ENCODE measurements around the gene ARMC12. TPM values are rescaled to one million over a fixed set of nuclear protein-coding genes. Genes with fewer than 3 reads are reported as not detected.
A peak's percentile ranks its signal among the peaks of the same experiment; 100 is the strongest.

The ARMC12 gene
- total and polyA plus RNA-seq, 2 of the 13 experiments (the other 11 are each of a cell fraction or from before 2014, with no cell fraction given), result 1.3 TPM; not detected in 1

DNA sequence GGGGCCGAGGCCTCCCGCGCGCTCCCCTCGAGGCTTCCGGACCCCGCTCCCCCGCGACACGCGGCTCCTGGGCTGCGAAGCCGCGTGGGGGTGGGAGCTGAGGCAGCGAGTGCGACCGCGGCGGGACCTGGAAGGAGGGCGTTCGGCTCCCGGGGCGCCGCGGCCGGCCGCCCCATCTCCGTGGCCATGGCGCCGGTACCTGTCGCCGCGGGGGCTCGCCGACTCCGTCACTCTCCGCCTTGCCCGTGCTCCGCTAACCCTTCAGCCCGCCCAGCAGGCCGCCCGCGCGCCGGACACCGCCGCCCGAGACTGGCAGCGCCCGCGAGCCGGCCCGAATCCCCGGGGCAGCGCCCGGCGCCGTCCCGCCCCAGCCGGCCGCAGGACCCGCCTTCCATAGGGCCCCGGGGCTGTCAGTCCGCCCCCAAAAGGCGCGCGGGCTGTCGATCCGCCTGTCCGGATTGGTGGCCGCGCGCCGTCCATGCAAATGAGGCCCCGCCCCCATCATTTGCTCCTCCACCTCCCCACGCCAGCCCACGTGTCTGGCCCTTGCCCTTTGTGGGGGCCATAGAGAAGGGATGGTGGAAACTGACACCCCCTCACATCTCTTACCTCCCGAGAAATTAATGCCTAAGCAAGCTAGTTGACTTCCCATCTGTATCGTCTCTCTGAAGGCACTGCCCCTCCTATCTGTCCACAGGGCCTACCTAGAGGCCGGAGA, 48.1 kb upstream of the ARMC12 start, which contains the start of gene FKBP5:
Gene FKBP5, minus strand, starts transcription at position 311 of the 718 bp plus-strand sequence. CDS start 46,091 bp downstream, outside the sequence.
- under 1% methylated on average over 24 of the region's 80 CpGs for WGBS (ENCODE audit: low lambda C conversion rate)
- FAIRE-seq, result no peak
- H3K9ac ChIP-seq (ENCODE audit: insufficient read depth, low read depth, low read length), result peak within 1 kb of the TSS; percentile 90
- peak; percentile 95 for ATAC-seq
- H3K79me2 ChIP-seq (ENCODE audit: insufficient read depth, low read length), result peaks cover 40% of the 10 kb centered on the region
- peak within 1 kb of the TSS; percentile 87 for H3K4me2 ChIP-seq (ENCODE audit: low read depth, low read length)
- peaks cover 29% of the 10 kb centered on the region for H3K4me1 ChIP-seq (ENCODE audit: insufficient read depth, low read length)
- in situ Hi-C loops (cut with HindIII; ENCODE audit: extremely low pct_ligation_motif_present, low pct_unique_long_range_greater_than_20kb) (loop anchor here (5.0 kb wide), 1 partner anchor 39 kb away; no protein-coding TSS in a partner anchor), intact Hi-C loops (cut with micrococcal nuclease; ENCODE audit: unreplicated experiment) (loop anchor here (2.0 kb wide), 1 partner anchor 48 kb away; the partner anchor contains the start of gene ARMC12)
- no peaks in the 10 kb centered on the region for H3K36me3 ChIP-seq (replicated peaks in 1 of 2; ENCODE audit: control insufficient read depth in 1 of 2, insufficient read depth in 2 of 2, low read length in 2 of 2)
- H3K27me3 ChIP-seq (ENCODE audit: control insufficient read depth in 1 of 2, insufficient read depth in 2 of 2, low read length in 2 of 2), result no peaks in the 10 kb centered on the region; a peak in 1 of 5 replicates
- peak within 1 kb of the TSS; percentile 71 for H3K27ac ChIP-seq (ENCODE audit: extremely low read length, insufficient read depth, low read length)
- POLR2A ChIA-PET, result interaction anchor here (0.7 to 1.1 kb wide), 3 partner anchors 19 to 43 kb away, joined by 3 to 4 read pairs (median 3); no protein-coding TSS in a partner anchor
- CTCF ChIA-PET (ENCODE audit: low intra/inter-chr PET ratio, low total read pairs), result interaction anchor here (2.0 kb wide), 1 partner anchor 43 kb away, joined by 5 read pairs; no protein-coding TSS in a partner anchor
- no peaks in the 10 kb centered on the region for H3K9me3 ChIP-seq (ENCODE audit: low read length)
- H3K4me3 ChIP-seq (replicated peaks in 1 of 3; ENCODE audit: insufficient read depth in 1 of 3, low read depth in 2 of 3, low read length in 3 of 3), result peak within 1 kb of the TSS; percentile 63 to 96 (median 89)
- H2AFZ ChIP-seq (ENCODE audit: low read length), result peak within 1 kb of the TSS; percentile 50
- DNase-seq (ENCODE audit: low spot score), result peak; percentile 89
- BruUV-seq (replicated peaks), result no TSS peak
- no peaks in the 10 kb centered on the region for H4K20me1 ChIP-seq (ENCODE audit: insufficient read depth, low read length)
- TF ChIP-seq PCBP2 (optimal IDR thresholded peaks at IDR 0.05; ENCODE audit: low read depth, low read length, poor library complexity, severe bottlenecking), result no peak
- no peak for TF ChIP-seq ZNF17 (CRISPR knock-in tag; IDR thresholded peaks at IDR 0.05)
- no peak for TF ChIP-seq SIN3B (IDR thresholded peaks at IDR 0.05; ENCODE audit: low read length)
- no peak for TF ChIP-seq PAX8 (CRISPR knock-in tag; IDR thresholded peaks at IDR 0.05; ENCODE audit: borderline replicate concordance)
- no peak for TF ChIP-seq AGO1 (IDR thresholded peaks at IDR 0.05; ENCODE audit: low read depth, low read length, poor library complexity, severe bottlenecking)
- TF ChIP-seq TRIM24 (CRISPR knock-in tag; IDR thresholded peaks at IDR 0.05), result no peak
- TF ChIP-seq NFKB2 (CRISPR knock-in tag; IDR thresholded peaks at IDR 0.05; ENCODE audit: borderline replicate concordance), result no peak
- TF ChIP-seq, protein P1, sequence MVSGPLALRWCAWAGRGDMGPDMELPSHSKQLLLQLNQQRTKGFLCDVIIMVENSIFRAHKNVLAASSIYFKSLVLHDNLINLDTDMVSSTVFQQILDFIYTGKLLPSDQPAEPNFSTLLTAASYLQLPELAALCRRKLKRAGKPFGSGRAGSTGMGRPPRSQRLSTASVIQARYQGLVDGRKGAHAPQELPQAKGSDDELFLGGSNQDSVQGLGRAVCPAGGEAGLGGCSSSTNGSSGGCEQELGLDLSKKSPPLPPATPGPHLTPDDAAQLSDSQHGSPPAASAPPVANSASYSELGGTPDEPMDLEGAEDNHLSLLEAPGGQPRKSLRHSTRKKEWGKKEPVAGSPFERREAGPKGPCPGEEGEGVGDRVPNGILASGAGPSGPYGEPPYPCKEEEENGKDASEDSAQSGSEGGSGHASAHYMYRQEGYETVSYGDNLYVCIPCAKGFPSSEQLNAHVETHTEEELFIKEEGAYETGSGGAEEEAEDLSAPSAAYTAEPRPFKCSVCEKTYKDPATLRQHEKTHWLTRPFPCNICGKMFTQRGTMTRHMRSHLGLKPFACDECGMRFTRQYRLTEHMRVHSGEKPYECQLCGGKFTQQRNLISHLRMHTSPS (CRISPR knock-in tag; IDR thresholded peaks at IDR 0.05; ENCODE audit: low read depth), result 0 out of 2 replicates have a peak, but pooled peaks have one; percentile 65
- TF ChIP-seq ZNF367 (CRISPR knock-in tag; IDR thresholded peaks at IDR 0.05; ENCODE audit: borderline replicate concordance), result 0 out of 2 replicates have a peak, but pooled peaks have one; percentile 41
- TF ChIP-seq ZFAT (CRISPR knock-in tag; conservative IDR thresholded peaks at IDR 0.05), result no peak
- no peak for TF ChIP-seq HNRNPLL (IDR thresholded peaks at IDR 0.05; ENCODE audit: low read depth, low read length, poor library complexity, severe bottlenecking)
- TF ChIP-seq, protein P2, sequence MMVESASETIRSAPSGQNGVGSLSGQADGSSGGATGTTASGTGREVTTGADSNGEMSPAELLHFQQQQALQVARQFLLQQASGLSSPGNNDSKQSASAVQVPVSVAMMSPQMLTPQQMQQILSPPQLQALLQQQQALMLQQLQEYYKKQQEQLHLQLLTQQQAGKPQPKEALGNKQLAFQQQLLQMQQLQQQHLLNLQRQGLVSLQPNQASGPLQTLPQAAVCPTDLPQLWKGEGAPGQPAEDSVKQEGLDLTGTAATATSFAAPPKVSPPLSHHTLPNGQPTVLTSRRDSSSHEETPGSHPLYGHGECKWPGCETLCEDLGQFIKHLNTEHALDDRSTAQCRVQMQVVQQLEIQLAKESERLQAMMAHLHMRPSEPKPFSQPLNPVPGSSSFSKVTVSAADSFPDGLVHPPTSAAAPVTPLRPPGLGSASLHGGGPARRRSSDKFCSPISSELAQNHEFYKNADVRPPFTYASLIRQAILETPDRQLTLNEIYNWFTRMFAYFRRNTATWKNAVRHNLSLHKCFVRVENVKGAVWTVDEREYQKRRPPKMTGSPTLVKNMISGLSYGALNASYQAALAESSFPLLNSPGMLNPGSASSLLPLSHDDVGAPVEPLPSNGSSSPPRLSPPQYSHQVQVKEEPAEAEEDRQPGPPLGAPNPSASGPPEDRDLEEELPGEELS (CRISPR knock-in tag; IDR thresholded peaks at IDR 0.05), result peak; percentile 48; the same call in 1 of the 2 replicates
- TF ChIP-seq, protein P3, sequence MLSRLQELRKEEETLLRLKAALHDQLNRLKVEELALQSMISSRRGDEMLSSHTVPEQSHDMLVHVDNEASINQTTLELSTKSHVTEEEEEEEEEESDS (CRISPR knock-in tag; IDR thresholded peaks at IDR 0.05; ENCODE audit: borderline replicate concordance), result 0 out of 2 replicates have a peak, but pooled peaks have one; percentile 61
- TF ChIP-seq ZNF558 (CRISPR knock-in tag; IDR thresholded peaks at IDR 0.05; ENCODE audit: borderline replicate concordance), result 0 out of 2 replicates have a peak, but pooled peaks have one; percentile 63
- no peak for TF ChIP-seq ZNF550 (CRISPR knock-in tag; IDR thresholded peaks at IDR 0.05; ENCODE audit: borderline replicate concordance)
- TF ChIP-seq HOXD1 (CRISPR knock-in tag; IDR thresholded peaks at IDR 0.05), result no peak
- TF ChIP-seq, protein P4, sequence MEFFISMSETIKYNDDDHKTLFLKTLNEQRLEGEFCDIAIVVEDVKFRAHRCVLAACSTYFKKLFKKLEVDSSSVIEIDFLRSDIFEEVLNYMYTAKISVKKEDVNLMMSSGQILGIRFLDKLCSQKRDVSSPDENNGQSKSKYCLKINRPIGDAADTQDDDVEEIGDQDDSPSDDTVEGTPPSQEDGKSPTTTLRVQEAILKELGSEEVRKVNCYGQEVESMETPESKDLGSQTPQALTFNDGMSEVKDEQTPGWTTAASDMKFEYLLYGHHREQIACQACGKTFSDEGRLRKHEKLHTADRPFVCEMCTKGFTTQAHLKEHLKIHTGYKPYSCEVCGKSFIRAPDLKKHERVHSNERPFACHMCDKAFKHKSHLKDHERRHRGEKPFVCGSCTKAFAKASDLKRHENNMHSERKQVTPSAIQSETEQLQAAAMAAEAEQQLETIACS (CRISPR knock-in tag; IDR thresholded peaks at IDR 0.05), result 0 out of 2 replicates have a peak, but pooled peaks have one; percentile 22
- no peak for TF ChIP-seq NPAS2 (CRISPR knock-in tag; IDR thresholded peaks at IDR 0.05; ENCODE audit: borderline replicate concordance)

All from HepG2 (cell line).